Kidney glomerular epithelial cell (primary cell): ENCODE data around the gene GPR149.
A peak's percentile ranks its signal among the peaks of the same experiment; 100 is the strongest.
"Not testable (repeated sequence)": the region's sequence is repeated elsewhere in the genome, so short reads cannot be mapped to it uniquely, and the experiment has no call there.

Source experiments
- DNase-seq: peaks from one replicate; lab custom pipeline; 2025; lab: John Stamatoyannopoulos, UW

Gene GPR149

GRCh38 chr3:154430014-154430413, at the start of gene GPR149:
Gene GPR149, minus strand, starts transcription at chr3:154430190. Its CDS starts 575 bp downstream, at chr3:154429615.
- no peak for DNase-seq

- DNase-seq: no peak
These were observed 43.8 kb upstream of the GPR149 start for GRCh38 chr3:154473769-154474168.

GRCh38 chr3:154469585-154469984, 39.6 kb upstream of the GPR149 start:
- no peak for DNase-seq

GRCh38 chr3:154464440-154465190, 34.6 kb upstream of the GPR149 start:
- no peak for DNase-seq

GRCh38 chr3:154458560-154458959, 28.6 kb upstream of the GPR149 start:
- DNase-seq: no peak

GRCh38 chr3:154439081-154439480, 9.1 kb upstream of the GPR149 start:
- not testable (repeated sequence) for DNase-seq

- DNase-seq: no peak
These were observed 1.1 kb upstream of the GPR149 start for GRCh38 chr3:154431043-154431442.

- DNase-seq: no peak
These were observed 1.4 kb downstream of the GPR149 start for GRCh38 chr3:154428286-154429206.

- DNase-seq: no peak
These were observed 2.2 kb downstream of the GPR149 start for GRCh38 chr3:154427685-154428285.

GRCh38 chr3:154422694-154423093, 7.3 kb downstream of the GPR149 start:
- no peak for DNase-seq

GRCh38 chr3:154421083-154421482, 8.9 kb downstream of the GPR149 start:
- no peak for DNase-seq

- no peak for DNase-seq
These were observed 31.7 kb downstream of the GPR149 start for GRCh38 chr3:154398084-154398967.

GRCh38 chr3:154389861-154390260, 40.1 kb downstream of the GPR149 start:
- no peak for DNase-seq

- DNase-seq: no peak
These were observed 45.5 kb downstream of the GPR149 start for GRCh38 chr3:154384479-154384878.

- no peak for DNase-seq
These were observed 51.7 kb downstream of the GPR149 start for GRCh38 chr3:154378311-154378710.

- DNase-seq: no peak
These were observed 62.8 kb downstream of the GPR149 start for GRCh38 chr3:154367221-154367620.

GRCh38 chr3:154364849-154365248, 65.1 kb downstream of the GPR149 start:
- no peak for DNase-seq

GRCh38 chr3:154361099-154361498, 68.9 kb downstream of the GPR149 start:
- no peak for DNase-seq

- peak; percentile 22 for DNase-seq
These were observed 74.0 kb downstream of the GPR149 start for GRCh38 chr3:154356009-154356408.

GRCh38 chr3:154349223-154349622, 80.8 kb downstream of the GPR149 start:
- no peak for DNase-seq

GRCh38 chr3:154345422-154346122, 84.4 kb downstream of the GPR149 start:
- no peak for DNase-seq
